ENCODE data around the gene ZNF600.
"Not testable (repeated sequence)": the region's sequence is repeated elsewhere in the genome, so short reads cannot be mapped to it uniquely, and the experiment has no call there.

The ZNF600 gene

DNA sequence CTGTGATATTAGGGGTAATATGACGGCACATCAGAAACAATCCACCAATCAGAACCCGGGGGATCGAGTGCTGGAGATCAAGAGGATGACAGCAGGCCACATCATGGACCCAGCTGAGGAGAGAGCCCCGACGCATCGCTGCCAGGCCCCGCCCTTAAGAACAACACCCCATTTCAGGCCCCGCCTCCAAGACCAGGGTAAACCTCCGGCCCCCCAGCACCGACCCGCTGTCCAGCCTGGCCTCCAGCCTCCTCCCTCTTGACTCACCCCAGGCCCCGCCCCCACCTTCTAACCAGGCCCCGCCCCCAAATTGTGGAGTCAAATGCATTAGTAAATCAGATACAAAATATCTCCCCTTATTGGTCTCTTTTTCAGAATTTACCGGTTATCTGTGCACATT, 47.0 kb downstream of the ZNF600 start:
- peaks cover 14% of the 10 kb centered on the region for H3K36me3 Mint-ChIP-seq (ENCODE audit: low read depth)
- peaks cover 48% of the 10 kb centered on the region for H3K9me3 Mint-ChIP-seq
- TF ChIP-seq, protein P1, sequence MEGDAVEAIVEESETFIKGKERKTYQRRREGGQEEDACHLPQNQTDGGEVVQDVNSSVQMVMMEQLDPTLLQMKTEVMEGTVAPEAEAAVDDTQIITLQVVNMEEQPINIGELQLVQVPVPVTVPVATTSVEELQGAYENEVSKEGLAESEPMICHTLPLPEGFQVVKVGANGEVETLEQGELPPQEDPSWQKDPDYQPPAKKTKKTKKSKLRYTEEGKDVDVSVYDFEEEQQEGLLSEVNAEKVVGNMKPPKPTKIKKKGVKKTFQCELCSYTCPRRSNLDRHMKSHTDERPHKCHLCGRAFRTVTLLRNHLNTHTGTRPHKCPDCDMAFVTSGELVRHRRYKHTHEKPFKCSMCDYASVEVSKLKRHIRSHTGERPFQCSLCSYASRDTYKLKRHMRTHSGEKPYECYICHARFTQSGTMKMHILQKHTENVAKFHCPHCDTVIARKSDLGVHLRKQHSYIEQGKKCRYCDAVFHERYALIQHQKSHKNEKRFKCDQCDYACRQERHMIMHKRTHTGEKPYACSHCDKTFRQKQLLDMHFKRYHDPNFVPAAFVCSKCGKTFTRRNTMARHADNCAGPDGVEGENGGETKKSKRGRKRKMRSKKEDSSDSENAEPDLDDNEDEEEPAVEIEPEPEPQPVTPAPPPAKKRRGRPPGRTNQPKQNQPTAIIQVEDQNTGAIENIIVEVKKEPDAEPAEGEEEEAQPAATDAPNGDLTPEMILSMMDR (IDR thresholded peaks at IDR 0.05), result no peak
- H3K4me1 Mint-ChIP-seq, result peaks cover 47% of the 10 kb centered on the region
- no peak for DNase-seq
- no peak overlapping the region for H3K4me3 Mint-ChIP-seq
- no peaks in the 10 kb centered on the region for H3K27me3 Mint-ChIP-seq (ENCODE audit: low read depth, poor library complexity)
- H3K27ac Mint-ChIP-seq, result no peak overlapping the region

- H3K27me3 Mint-ChIP-seq (ENCODE audit: low read depth, poor library complexity), result no peaks in the 10 kb centered on the region
- H3K4me3 Mint-ChIP-seq, result peak overlapping the region; percentile 88
- DNase-seq, result peak; percentile 23
- H3K9me3 Mint-ChIP-seq, result peaks cover 48% of the 10 kb centered on the region
- TF ChIP-seq, protein P1 (IDR thresholded peaks at IDR 0.05), result no peak
- H3K4me1 Mint-ChIP-seq, result peaks cover 37% of the 10 kb centered on the region
- H3K27ac Mint-ChIP-seq, result peak overlapping the region; percentile 71
- H3K36me3 Mint-ChIP-seq (ENCODE audit: low read depth), result peaks cover 14% of the 10 kb centered on the region
Measured at GRCh38 chr19:52735734-52736133, 50.9 kb downstream of the ZNF600 start.

- DNase-seq, result peak; percentile 99
- Mint-ChIP-seq H3K4me1 (peaks cover 32% of the 10 kb centered on the region), H3K27ac (peak within 1 kb of the TSS; percentile 95), H3K27me3 (ENCODE audit: low read depth, poor library complexity) (no peaks in the 10 kb centered on the region), H3K36me3 (ENCODE audit: low read depth) (peaks cover 14% of the 10 kb centered on the region), H3K9me3 (peaks cover 48% of the 10 kb centered on the region), H3K4me3 (peak within 1 kb of the TSS; percentile 88)
- TF ChIP-seq, protein P1 (IDR thresholded peaks at IDR 0.05), result peak; percentile 63
Measured at GRCh38 chr19:52734893-52735661, 51.5 kb downstream of the ZNF600 start, which contains the start of gene ZNF611. Gene ZNF611, minus strand, starts transcription at chr19:52735044. Its CDS starts 19,150 bp downstream, at chr19:52715894.

- peak; percentile 46 for DNase-seq
- Mint-ChIP-seq H3K27ac (peak overlapping the region; percentile 89), H3K36me3 (ENCODE audit: low read depth) (peaks cover 19% of the 10 kb centered on the region), H3K4me3 (peak overlapping the region; percentile 88), H3K27me3 (ENCODE audit: low read depth, poor library complexity) (no peaks in the 10 kb centered on the region), H3K4me1 (peaks cover 32% of the 10 kb centered on the region), H3K9me3 (peaks cover 43% of the 10 kb centered on the region)
- TF ChIP-seq, protein P1 (IDR thresholded peaks at IDR 0.05), result no peak
Measured at GRCh38 chr19:52734331-52734892, 52.2 kb downstream of the ZNF600 start.

- not testable (repeated sequence) for H3K4me3 Mint-ChIP-seq; DNase-seq; H3K27me3 Mint-ChIP-seq (ENCODE audit: low read depth, poor library complexity)
- Mint-ChIP-seq H3K9me3 (peaks cover 27% of the 10 kb centered on the region), H3K4me1 (peaks cover 37% of the 10 kb centered on the region), H3K27ac (peak overlapping the region; percentile 29), H3K36me3 (ENCODE audit: low read depth) (peaks cover 72% of the 10 kb centered on the region)
Measured at GRCh38 chr19:52726051-52726450, 60.5 kb downstream of the ZNF600 start.

GRCh38 chr19:52725528-52725961, 61.0 kb downstream of the ZNF600 start:
- H3K4me3 Mint-ChIP-seq, result no peak overlapping the region
- H3K27me3 Mint-ChIP-seq (ENCODE audit: low read depth, poor library complexity), result no peaks in the 10 kb centered on the region
- H3K4me1 Mint-ChIP-seq, result peaks cover 37% of the 10 kb centered on the region
- H3K27ac Mint-ChIP-seq, result no peak overlapping the region
- peaks cover 77% of the 10 kb centered on the region for H3K36me3 Mint-ChIP-seq (ENCODE audit: low read depth)
- DNase-seq, result no peak
- H3K9me3 Mint-ChIP-seq, result peaks cover 31% of the 10 kb centered on the region
- TF ChIP-seq, protein P1 (IDR thresholded peaks at IDR 0.05), result no peak
